DND-41 (cell line): ENCODE results near the gene AP1B1.

Experiments
- ATAC-seq: fragments of 200-7000 bp; cut with Tn5 transposase; 3 replicates; pipeline ENCODE4 v1.9.1; 2021; ENCODE audit warnings: low read depth; ENCODE audit not compliant: insufficient read depth
- DNase-seq: peaks from one replicate; pipeline ENCODE4 v3.0.0-alpha.2; 2020
- H2AFZ ChIP-seq: 2 replicates; pipeline ENCODE4 v1.6.0; 2012; ENCODE audit warnings: low read depth, low read length
- H3K27ac ChIP-seq: 2 replicates; pipeline ENCODE4 v1.5.1; 2012; ENCODE audit warnings: low read length, inconsistent platforms
- H3K27me3 ChIP-seq: fragments of 200-600 bp; sonication (generic); 2 replicates; pipeline ENCODE4 v1.6.0; 2012; ENCODE audit warnings: low read length, mild to moderate bottlenecking, inconsistent platforms; ENCODE audit not compliant: insufficient read depth, poor library complexity
- H3K36me3 ChIP-seq: 2 replicates; pipeline ENCODE4 v1.5.1; 2012; ENCODE audit warnings: low read length, inconsistent platforms; ENCODE audit not compliant: insufficient read depth
- H3K4me1 ChIP-seq: 2 replicates; pipeline ENCODE4 v1.5.1; 2012; ENCODE audit warnings: mild to moderate bottlenecking, low read length; ENCODE audit not compliant: insufficient read depth
- H3K4me2 ChIP-seq: 2 replicates; pipeline ENCODE4 v1.6.0; 2012; ENCODE audit warnings: mild to moderate bottlenecking, moderate library complexity, low read length, inconsistent platforms; ENCODE audit not compliant: insufficient read depth
- H3K4me3 ChIP-seq, 2 experiments: fragments of 200-600 bp in 1 of 2; shearing (Covaris generic) in 1 of 2; 2 replicates each; pipeline ENCODE4 v1.5.1; 2012 to 2016; ENCODE audit warnings: inconsistent platforms in 2 of 2, low read length in 2 of 2, mild to moderate bottlenecking in 2 of 2, low read depth in 1 of 2, moderate library complexity in 1 of 2
- H3K79me2 ChIP-seq: 2 replicates; pipeline ENCODE4 v1.6.0; 2012; ENCODE audit warnings: low read length, inconsistent platforms; ENCODE audit not compliant: insufficient read depth
- H3K9ac ChIP-seq: 2 replicates; pipeline ENCODE4 v1.6.0; 2012; ENCODE audit warnings: low read depth, mild to moderate bottlenecking, inconsistent platforms, low read length, moderate library complexity
- H3K9me3 ChIP-seq: 2 replicates; pipeline ENCODE4 v1.5.1; 2012; ENCODE audit warnings: low read length, moderate library complexity, mild to moderate bottlenecking, inconsistent platforms; ENCODE audit not compliant: insufficient read depth, severe bottlenecking
- H4K20me1 ChIP-seq: 2 replicates; pipeline ENCODE4 v1.6.0; 2012; ENCODE audit warnings: low read length; ENCODE audit not compliant: insufficient read depth
- CTCF ChIP-seq: IDR thresholded peaks from 2 replicates; pipeline ENCODE4 v1.5.1; 2012; ENCODE audit warnings: borderline replicate concordance, low read length, moderate library complexity, mild to moderate bottlenecking; ENCODE audit not compliant: poor library complexity, severe bottlenecking; ENCODE audit errors: extremely low read depth
- EZH2 ChIP-seq: IDR thresholded peaks from 3 replicates; pipeline ENCODE4 v1.6.1; 2012; ENCODE audit warnings: borderline replicate concordance, low read depth, mild to moderate bottlenecking, moderate library complexity, low read length, inconsistent platforms; ENCODE audit not compliant: severe bottlenecking

AP1B1 gene

DNA sequence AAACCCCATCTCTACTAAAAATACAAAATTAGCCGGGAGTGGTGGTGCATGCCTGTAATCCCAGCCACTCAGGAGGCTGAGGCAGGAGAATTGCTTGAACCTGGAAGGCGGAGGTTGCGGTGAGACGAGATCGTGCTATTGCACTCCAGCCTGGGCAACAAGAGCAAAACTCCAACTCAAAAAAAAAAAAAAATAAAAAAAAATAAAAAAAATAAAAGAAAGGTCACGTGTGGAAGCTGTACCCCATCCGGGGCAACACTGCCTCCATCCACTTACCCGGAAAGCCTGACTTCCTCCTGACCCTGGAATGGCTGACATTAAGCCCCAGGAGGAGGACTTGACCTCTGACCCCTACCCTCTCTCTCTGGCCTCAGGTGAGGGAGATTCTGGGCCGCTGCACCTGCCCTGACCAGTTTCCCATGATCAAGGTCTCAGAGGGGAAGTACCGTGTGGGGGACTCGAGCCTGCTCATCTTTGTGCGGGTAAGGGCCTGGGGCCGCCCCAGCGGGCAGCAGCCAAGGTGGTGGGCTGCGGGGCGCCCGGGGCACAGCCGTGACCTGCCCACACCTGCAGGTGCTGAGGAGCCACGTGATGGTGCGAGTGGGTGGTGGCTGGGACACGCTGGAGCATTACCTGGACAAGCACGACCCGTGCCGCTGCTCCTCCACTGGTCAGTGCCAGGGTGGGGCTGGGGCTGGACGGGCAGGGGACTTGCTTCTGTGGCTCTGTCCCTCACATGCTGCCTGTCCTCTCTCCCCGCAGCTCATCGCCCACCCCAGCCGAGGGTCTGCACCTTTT, 78.1 kb downstream of the AP1B1 start:
- H4K20me1 ChIP-seq: peaks cover 9% of the 10 kb centered on the region; the same call in 1 of the 2 replicates
- peaks cover 29% of the 10 kb centered on the region for H3K4me1 ChIP-seq
- no peak overlapping the region for H3K4me3 ChIP-seq
- no peaks in the 10 kb centered on the region for H3K36me3 ChIP-seq
- H3K27ac ChIP-seq: no peak overlapping the region
- DNase-seq: no peak
- no peak overlapping the region for H3K4me2 ChIP-seq
- H3K9ac ChIP-seq: no peak overlapping the region
- H2AFZ ChIP-seq: no peak overlapping the region
- TF ChIP-seq EZH2 (no peak), CTCF (no peak)
- peaks cover 19% of the 10 kb centered on the region for H3K27me3 ChIP-seq
- ATAC-seq: no peak
- H3K9me3 ChIP-seq: no peaks in the 10 kb centered on the region
- H3K79me2 ChIP-seq: no peaks in the 10 kb centered on the region

DNA sequence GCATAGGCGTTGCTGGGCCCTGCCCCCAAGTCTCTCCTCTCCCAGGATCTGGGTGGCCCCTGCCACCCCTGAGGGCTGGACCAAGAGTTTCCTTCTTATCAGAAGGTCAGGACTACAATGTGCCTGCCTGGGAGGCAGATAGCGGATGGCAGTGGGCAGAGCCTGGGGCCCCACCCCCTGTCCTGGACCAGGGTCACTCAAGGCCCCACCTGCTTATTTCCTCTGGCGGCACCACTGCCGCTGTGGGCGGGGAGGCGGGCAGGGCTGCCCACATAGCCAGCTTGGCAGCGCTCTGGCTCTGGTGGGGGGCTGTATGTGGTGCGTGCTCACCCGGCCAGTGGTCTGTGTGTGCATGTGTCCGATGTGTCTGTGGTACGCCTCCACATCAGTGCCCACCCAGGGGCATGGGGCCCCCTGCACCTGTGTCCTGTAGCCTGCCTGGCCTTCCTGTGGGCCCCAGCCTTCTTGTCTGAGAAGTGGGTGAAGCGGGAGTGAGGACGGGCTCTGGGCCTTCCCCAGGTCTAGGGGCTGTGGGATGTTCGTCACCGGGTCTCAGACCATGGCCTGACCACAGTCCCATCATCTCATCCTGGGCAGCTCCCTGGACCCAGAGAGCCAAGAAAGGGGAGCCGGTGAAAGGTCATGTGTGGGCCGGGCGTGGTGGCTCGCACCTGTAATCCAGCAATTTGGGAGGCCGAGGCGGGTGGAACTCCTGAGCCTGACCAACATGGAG, 78.9 kb downstream of the AP1B1 start:
- no peak overlapping the region for H2AFZ ChIP-seq
- H3K9ac ChIP-seq: no peak overlapping the region
- no peak for DNase-seq
- peaks cover 25% of the 10 kb centered on the region for H3K4me1 ChIP-seq
- TF ChIP-seq EZH2 (no peak), CTCF (no peak)
- no peaks in the 10 kb centered on the region for H3K9me3 ChIP-seq
- H3K79me2 ChIP-seq: no peaks in the 10 kb centered on the region
- H4K20me1 ChIP-seq: peaks cover 12% of the 10 kb centered on the region; the same call in 1 of the 2 replicates
- H3K36me3 ChIP-seq: no peaks in the 10 kb centered on the region
- H3K27me3 ChIP-seq: peaks cover 16% of the 10 kb centered on the region
- ATAC-seq: no peak
- no peak overlapping the region for H3K4me3 ChIP-seq
- H3K4me2 ChIP-seq: no peak overlapping the region
- H3K27ac ChIP-seq: no peak overlapping the region

DNA sequence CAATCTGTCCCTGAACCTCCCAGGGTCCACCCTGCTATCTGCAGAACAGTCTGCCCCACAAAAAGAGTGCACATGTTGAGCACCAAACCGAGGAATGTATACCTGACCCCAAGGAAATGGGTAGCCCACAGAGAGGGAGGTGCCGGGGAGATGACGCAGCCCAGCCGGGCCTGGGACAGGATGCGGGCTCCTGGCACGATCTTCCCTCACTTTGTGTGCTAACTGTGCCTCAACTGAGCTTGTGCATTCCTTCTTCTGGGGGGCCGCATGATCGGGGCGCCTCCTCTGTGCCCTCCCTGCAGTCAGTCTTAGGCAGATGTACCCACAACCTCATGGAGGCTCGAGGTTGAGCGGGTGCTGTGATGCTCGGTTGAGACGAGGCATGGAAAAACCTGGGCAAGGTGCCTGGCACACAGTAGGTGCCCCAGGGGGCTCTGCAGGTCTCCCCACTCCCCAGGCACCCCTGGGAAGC, 79.5 kb downstream of the AP1B1 start:
- Histone ChIP-seq H3K36me3 (no peaks in the 10 kb centered on the region), H3K27ac (no peak overlapping the region), H3K4me1 (peaks cover 19% of the 10 kb centered on the region), H3K4me3 (no peak overlapping the region), H2AFZ (no peak overlapping the region), H3K9ac (no peak overlapping the region), H3K79me2 (no peaks in the 10 kb centered on the region), H3K4me2 (no peak overlapping the region), H4K20me1 (peaks cover 8% of the 10 kb centered on the region; the same call in 1 of the 2 replicates), H3K27me3 (peaks cover 11% of the 10 kb centered on the region), H3K9me3 (no peaks in the 10 kb centered on the region)
- no peak for DNase-seq
- ATAC-seq: no peak
- TF ChIP-seq CTCF (no peak), EZH2 (no peak)
